ENCODE data around the gene FLOT2.
"Not testable (repeated sequence)": the region's sequence is repeated elsewhere in the genome, so short reads cannot be mapped to it uniquely, and the experiment has no call there.

The FLOT2 gene

DNA sequence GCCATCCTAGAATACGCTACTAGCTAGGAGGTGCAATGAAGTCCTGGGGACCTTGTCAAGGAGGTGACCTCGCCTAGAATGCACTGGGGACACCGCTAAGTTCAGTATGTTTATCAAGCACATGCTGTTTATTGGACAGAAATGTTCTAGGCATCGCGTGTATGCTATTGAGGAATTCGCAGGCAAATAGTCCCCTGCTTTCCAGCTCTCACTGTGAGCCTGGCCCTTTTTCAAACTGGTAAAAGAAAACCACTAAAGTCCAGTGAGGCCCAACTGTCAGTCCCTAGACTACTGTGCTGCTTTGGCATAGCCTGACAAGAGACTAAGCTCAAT lies 53.8 kb downstream of the FLOT2 start:
- DNase-seq (ENCODE audit: low spot score), result no peak

DNA sequence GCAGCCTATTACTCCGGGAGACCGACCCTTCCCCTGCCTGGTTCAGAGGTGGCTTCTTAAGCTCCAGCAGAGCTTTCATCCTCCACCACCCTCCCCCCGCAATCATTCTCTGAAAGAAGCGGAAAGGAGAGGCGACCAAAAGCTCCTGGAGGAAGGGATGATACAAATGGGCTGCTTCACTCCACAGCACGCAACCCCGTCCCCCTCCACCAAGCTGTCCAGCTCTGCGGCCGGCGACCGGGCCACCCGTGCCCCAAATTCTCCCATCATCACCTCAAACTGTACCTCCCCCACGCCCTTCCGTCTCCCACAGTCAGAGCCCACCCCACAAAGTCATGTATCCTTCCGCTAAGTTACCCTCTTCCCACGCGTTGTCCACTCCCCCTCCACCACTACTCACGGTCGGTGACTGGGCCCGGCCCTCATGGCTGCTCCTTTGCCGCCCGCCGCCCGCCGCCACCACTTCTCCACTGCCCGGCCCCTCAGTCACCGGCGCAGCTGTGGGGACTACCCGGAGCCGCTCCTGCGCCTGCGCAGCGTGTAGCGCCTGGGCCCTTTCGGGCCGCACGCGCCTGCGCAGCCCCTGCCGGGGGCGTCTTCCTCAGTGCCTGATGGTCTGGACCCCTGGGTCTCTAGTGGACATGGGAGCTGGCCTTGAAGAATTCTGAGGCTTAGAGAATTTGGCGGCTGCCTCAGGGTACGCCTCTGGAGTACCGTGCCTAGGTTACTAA lies 55.1 kb downstream of the FLOT2 start, which contains the start of gene FAM222B:
FAM222B (minus strand) TSS at position 509 of the 731 bp plus-strand sequence. CDS start 76,123 bp downstream, outside the sequence.
- DNase-seq (ENCODE audit: low spot score), result peak; percentile 85

DNA sequence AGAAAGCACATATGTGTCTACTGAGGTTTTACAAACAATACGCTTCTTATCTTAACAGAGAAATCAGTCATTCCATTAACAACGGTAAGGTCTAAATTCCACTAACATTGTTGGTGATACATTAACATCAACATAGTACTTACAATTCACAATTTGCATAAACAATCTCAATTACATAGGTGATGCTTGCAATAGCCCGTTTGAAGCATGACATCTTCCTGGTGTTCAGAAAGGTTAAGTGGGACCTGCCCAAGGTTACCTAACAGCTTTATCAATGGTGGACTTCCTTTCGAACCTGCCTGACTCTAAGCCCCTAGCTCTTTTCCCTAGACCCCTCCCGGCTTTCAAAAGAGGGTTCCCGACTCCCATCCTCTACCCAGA lies 55.6 kb downstream of the FLOT2 start:
- DNase-seq (ENCODE audit: low spot score), result peak; percentile 7

DNA sequence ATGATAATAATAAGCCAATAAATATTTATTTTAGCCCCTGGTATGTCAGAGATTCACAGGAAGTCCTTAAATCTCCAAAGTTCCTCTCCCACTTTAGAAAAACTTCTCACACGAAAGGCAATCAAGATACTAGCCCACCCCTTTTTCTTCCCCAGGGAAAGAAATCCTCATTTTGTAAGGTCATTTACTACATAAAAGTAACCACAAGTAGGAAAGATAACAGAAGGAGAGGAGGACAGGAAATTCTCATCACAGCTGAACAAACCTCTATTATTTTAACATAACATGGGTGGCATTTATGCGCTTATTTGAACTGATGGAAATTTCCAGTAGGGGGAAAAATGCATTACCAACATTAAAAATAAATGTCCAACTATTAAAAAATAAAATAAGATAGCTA lies 58.3 kb downstream of the FLOT2 start:
- no peak for DNase-seq (ENCODE audit: low spot score)

DNA sequence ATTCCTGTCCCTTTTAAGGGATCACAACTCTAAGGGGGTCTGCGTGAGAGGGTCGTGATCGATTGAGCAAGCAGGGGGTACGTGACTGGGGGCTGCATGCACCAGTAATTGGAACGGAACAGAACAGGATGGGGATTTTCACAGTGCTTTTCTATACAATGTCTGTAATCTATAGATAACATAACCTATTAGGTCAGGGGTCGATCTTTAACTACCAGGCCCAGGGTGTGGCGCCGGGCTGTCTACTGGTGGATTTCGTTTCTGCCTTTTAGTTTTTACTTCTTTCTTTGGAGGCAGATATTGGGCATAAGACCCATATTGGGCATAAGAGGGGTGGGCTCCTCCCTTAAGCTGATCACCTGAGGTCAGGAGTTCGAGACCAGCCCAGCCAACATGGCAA lies 61.0 kb downstream of the FLOT2 start:
- not testable (repeated sequence) for DNase-seq (ENCODE audit: low spot score)

DNA sequence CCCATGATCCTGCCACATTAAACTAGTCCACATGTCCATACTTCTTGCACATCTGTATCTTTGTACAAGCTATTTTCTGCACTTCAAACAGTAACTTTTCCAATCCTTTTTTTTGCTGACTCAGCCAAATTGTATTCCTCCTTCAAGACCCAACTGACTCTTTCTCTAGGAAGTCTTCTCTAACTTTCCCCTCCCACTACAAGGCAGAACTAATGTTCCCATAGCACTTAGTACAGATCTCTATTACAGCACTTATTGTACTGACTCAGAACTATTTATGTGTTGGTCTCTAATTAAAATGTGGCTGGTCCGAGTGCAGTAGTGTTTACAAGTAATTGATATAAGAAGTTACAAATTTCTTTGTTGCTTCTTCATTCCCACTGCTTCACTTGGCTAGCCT lies 63.1 kb downstream of the FLOT2 start:
- no peak for DNase-seq (ENCODE audit: low spot score)

Measured in CD4-positive, alpha-beta T cell treated with Interleukin-2 at 100 ng/mL for 4 hours (primary cell).